Panc1 (cell line): ENCODE measurements around the gene NVL. TPM values are rescaled to one million over a fixed set of nuclear protein-coding genes. Genes with fewer than 3 reads are reported as not detected.

ENCODE experiments used
- ATAC-seq: fragments of 200-7000 bp; cut with Tn5 transposase; 2 replicates; pipeline ENCODE4 v1.9.1; 2020; ENCODE audit warnings: mild to moderate bottlenecking, moderate library complexity
- BruUV-seq: library from RNA; stranded (reverse); fragments of 400-500 nt; replicated peaks from 2 replicates; lab custom pipeline; 2021; lab: Mats Ljungman, UMichigan
- CTCF ChIA-PET: fragments of 300-600 bp; sonication (Branson Sonifier 250); formaldehyde crosslinking; loops from one replicate; lab custom pipeline; 2022; ENCODE audit warnings: antibody characterized with exemption; lab: Charles Lee
- POLR2A ChIA-PET: fragments of 300-600 bp; sonication (Branson Sonifier 250); formaldehyde crosslinking; loops from one replicate; lab custom pipeline; 2022; ENCODE audit warnings: antibody characterized with exemption; lab: Charles Lee
- DNase-seq: peaks from one replicate; pipeline ENCODE4 v3.0.0-alpha.2; 2010; ENCODE audit warnings: low read depth, low spot score
- H3K27ac ChIP-seq: 2 replicates; pipeline ENCODE4 v1.5.1; 2011; ENCODE audit warnings: mild to moderate bottlenecking, low read length, inconsistent platforms
- H3K27me3 ChIP-seq: fragments of 200-500 bp; sonication (Bioruptor generic); 2 replicates; pipeline ENCODE4 v1.6.0; 2014; ENCODE audit warnings: low read length, inconsistent platforms; ENCODE audit not compliant: control insufficient read depth, insufficient read depth
- H3K36me3 ChIP-seq: fragments of 200-500 bp; sonication (Bioruptor generic); 2 replicates; pipeline ENCODE4 v1.5.1; 2014; ENCODE audit warnings: inconsistent platforms, mild to moderate bottlenecking, low read length, moderate library complexity; ENCODE audit not compliant: control insufficient read depth, insufficient read depth
- H3K4me1 ChIP-seq: 2 replicates; pipeline ENCODE4 v1.5.1; 2011; ENCODE audit warnings: inconsistent platforms, mild to moderate bottlenecking, low read length, moderate library complexity; ENCODE audit not compliant: control insufficient read depth, insufficient read depth
- H3K4me3 ChIP-seq, 2 experiments: 2 replicates each; pipeline ENCODE4 v1.5.1; 2011 to 2012; ENCODE audit warnings: low read depth in 2 of 2, low read length in 2 of 2, mild to moderate bottlenecking in 2 of 2, inconsistent platforms in 1 of 2, moderate library complexity in 1 of 2
- H3K9me3 ChIP-seq: fragments of 200-500 bp; sonication (Bioruptor generic); 2 replicates; pipeline ENCODE4 v1.5.1; 2014; ENCODE audit warnings: low read depth, mild to moderate bottlenecking, inconsistent platforms, low read length, moderate library complexity; ENCODE audit not compliant: control insufficient read depth, insufficient read depth
- POLR2AphosphoS5 ChIP-seq: IDR thresholded peaks from 2 replicates; pipeline ENCODE4 v1.6.1; 2012; ENCODE audit warnings: mild to moderate bottlenecking, low read depth, low read length, moderate library complexity
- SIN3A ChIP-seq: IDR thresholded peaks from 2 replicates; pipeline ENCODE4 v1.6.1; 2012; ENCODE audit warnings: low read depth, mild to moderate bottlenecking, low read length, moderate library complexity, borderline replicate concordance; ENCODE audit not compliant: insufficient read depth
- TCF7L2 ChIP-seq: IDR thresholded peaks from 2 replicates; pipeline ENCODE4 v1.6.1; 2011; ENCODE audit warnings: mild to moderate bottlenecking, low read depth, low read length, inconsistent platforms
- in situ Hi-C: cut with HindIII; loops from 2 replicates; pipeline ENCODE4 v1.10.0; 2016; ENCODE audit warnings: low sequenced_read_pairs, low pct_unique_long_range_greater_than_20kb
- intact Hi-C: fragments of 100-400 bp; cut with micrococcal nuclease; formaldehyde crosslinking; loops from one replicate; pipeline ENCODE4 v1.10.0; 2022; ENCODE audit not compliant: unreplicated experiment
- total RNA-seq: library from RNA; stranded (reverse); gene quantifications from one replicate; pipeline ENCODE4 v1.2.1, GENCODE V29; 2021; ENCODE audit not compliant: unreplicated experiment
- TF ChIP-seq, protein P1 (sequence below), 2 experiments: IDR thresholded peaks; 2 replicates each; pipeline ENCODE4 v1.6.1; 2011 to 2012; ENCODE audit warnings: low read depth in 2 of 2, control low read depth in 1 of 2, low read length in 1 of 2, mild to moderate bottlenecking in 1 of 2, moderate library complexity in 1 of 2; ENCODE audit not compliant: insufficient read depth in 1 of 2
- TF ChIP-seq, protein P2 (sequence below): fragments of 450-650 bp; IDR thresholded peaks from 2 replicates; pipeline ENCODE4 v1.5.1; 2017; ENCODE audit warnings: mild to moderate bottlenecking

Gene NVL
- total RNA-seq, 1 experiment from 2014 or later, result 25.0 TPM

DNA sequence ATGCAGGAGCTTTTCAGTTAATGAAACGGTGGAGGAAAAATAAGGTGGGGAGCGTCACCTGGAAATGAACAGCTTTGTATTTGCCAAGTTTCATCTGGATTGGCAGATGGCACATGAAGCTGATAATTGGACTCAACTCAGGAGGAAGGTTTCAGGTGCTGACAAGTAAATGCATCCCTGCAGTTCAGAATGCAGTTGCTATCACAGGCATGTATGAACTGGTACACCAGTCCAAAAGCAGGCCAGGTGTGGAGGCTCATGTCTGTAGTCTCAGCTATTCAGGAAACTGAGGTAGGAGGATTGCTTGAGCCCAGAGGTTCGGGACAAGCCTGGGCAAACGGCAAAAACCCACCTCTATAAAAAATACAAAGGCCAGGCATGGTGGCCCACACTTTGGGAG, 131.4 kb downstream of the NVL start:
- no peaks in the 10 kb centered on the region for H3K9me3 ChIP-seq
- no peaks in the 10 kb centered on the region for H3K36me3 ChIP-seq
- no peak for DNase-seq
- in situ Hi-C loops (no loop called here), intact Hi-C loops (no loop called here)
- H3K4me3 ChIP-seq, result no peak overlapping the region
- H3K27me3 ChIP-seq, result no peaks in the 10 kb centered on the region
- TF ChIP-seq TCF7L2 (no peak), SIN3A (no peak), POLR2AphosphoS5 (no peak)
- TF ChIP-seq, protein P1, sequence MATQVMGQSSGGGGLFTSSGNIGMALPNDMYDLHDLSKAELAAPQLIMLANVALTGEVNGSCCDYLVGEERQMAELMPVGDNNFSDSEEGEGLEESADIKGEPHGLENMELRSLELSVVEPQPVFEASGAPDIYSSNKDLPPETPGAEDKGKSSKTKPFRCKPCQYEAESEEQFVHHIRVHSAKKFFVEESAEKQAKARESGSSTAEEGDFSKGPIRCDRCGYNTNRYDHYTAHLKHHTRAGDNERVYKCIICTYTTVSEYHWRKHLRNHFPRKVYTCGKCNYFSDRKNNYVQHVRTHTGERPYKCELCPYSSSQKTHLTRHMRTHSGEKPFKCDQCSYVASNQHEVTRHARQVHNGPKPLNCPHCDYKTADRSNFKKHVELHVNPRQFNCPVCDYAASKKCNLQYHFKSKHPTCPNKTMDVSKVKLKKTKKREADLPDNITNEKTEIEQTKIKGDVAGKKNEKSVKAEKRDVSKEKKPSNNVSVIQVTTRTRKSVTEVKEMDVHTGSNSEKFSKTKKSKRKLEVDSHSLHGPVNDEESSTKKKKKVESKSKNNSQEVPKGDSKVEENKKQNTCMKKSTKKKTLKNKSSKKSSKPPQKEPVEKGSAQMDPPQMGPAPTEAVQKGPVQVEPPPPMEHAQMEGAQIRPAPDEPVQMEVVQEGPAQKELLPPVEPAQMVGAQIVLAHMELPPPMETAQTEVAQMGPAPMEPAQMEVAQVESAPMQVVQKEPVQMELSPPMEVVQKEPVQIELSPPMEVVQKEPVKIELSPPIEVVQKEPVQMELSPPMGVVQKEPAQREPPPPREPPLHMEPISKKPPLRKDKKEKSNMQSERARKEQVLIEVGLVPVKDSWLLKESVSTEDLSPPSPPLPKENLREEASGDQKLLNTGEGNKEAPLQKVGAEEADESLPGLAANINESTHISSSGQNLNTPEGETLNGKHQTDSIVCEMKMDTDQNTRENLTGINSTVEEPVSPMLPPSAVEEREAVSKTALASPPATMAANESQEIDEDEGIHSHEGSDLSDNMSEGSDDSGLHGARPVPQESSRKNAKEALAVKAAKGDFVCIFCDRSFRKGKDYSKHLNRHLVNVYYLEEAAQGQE (IDR thresholded peaks at IDR 0.05; ENCODE audit: insufficient read depth in 1 of 2, low read depth in 2 of 2, low read length in 1 of 2), result no peak
- TF ChIP-seq, protein P2, sequence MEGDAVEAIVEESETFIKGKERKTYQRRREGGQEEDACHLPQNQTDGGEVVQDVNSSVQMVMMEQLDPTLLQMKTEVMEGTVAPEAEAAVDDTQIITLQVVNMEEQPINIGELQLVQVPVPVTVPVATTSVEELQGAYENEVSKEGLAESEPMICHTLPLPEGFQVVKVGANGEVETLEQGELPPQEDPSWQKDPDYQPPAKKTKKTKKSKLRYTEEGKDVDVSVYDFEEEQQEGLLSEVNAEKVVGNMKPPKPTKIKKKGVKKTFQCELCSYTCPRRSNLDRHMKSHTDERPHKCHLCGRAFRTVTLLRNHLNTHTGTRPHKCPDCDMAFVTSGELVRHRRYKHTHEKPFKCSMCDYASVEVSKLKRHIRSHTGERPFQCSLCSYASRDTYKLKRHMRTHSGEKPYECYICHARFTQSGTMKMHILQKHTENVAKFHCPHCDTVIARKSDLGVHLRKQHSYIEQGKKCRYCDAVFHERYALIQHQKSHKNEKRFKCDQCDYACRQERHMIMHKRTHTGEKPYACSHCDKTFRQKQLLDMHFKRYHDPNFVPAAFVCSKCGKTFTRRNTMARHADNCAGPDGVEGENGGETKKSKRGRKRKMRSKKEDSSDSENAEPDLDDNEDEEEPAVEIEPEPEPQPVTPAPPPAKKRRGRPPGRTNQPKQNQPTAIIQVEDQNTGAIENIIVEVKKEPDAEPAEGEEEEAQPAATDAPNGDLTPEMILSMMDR, result no peak
- POLR2A ChIA-PET, result interaction anchor here (0.7 kb wide), 1 partner anchor 299 kb away, joined by 11 read pairs; no protein-coding TSS in a partner anchor
- H3K27ac ChIP-seq, result no peak overlapping the region
- CTCF ChIA-PET, result no interaction called here
- ATAC-seq, result no peak
- BruUV-seq, result no TSS peak
- no peaks in the 10 kb centered on the region for H3K4me1 ChIP-seq

DNA sequence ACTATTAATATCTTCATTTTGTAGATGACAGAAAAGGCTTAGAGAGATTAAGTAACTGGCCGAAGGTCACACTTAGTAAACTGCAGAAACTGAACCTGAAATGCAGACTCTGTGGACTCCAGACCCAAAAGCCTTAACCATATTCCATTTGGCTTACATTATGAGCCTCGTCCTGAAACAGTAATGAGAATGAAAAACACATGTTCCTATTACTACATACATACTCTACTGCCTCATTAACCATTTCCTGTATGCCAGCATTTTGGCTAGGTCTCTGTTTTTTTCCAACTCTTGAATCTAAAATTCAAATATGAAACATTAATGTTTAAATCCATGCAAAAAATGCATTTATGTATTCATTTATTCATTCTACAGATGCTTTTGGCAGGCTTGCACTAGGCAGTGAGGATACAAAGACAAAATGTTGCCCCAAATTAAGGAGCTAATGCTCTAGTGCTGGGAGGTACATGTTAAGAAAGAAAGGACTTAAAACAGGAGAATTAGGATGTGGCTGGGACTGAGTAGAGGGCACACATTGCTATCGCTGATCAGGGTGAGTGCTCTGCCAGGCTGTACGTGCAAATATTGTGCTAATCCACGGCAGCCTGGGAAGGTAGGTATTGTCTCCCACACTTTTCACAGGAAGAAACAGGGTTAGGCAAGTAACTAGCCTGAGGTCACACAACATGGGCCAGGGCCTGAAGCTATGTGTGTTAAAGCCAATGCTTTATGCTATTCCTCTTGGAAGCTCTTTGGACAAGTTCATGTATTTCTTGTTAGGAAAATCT, 133.0 kb downstream of the NVL start:
- Histone ChIP-seq H3K27ac (no peak overlapping the region), H3K9me3 (no peaks in the 10 kb centered on the region), H3K4me1 (no peaks in the 10 kb centered on the region), H3K27me3 (no peaks in the 10 kb centered on the region), H3K4me3 (no peak overlapping the region), H3K36me3 (peaks cover 4% of the 10 kb centered on the region; the same call in 1 of the 2 replicates)
- CTCF ChIA-PET, result no interaction called here
- intact Hi-C loops, result no loop called here
- TF ChIP-seq, protein P1 (IDR thresholded peaks at IDR 0.05; ENCODE audit: insufficient read depth in 1 of 2, low read depth in 2 of 2, low read length in 1 of 2), result no peak
- TF ChIP-seq SIN3A (no peak), POLR2AphosphoS5 (no peak), TCF7L2 (no peak)
- TF ChIP-seq, protein P2, result no peak
- no TSS peak for BruUV-seq
- ATAC-seq, result no peak
- POLR2A ChIA-PET, result no interaction called here
- DNase-seq, result no peak
- in situ Hi-C loops, result no loop called here
